Measurements from ENCODE around the gene HSD17B1.
"Not testable (repeated sequence)": the region's sequence is repeated elsewhere in the genome, so short reads cannot be mapped to it uniquely, and the experiment has no call there.

HSD17B1 gene

DNA sequence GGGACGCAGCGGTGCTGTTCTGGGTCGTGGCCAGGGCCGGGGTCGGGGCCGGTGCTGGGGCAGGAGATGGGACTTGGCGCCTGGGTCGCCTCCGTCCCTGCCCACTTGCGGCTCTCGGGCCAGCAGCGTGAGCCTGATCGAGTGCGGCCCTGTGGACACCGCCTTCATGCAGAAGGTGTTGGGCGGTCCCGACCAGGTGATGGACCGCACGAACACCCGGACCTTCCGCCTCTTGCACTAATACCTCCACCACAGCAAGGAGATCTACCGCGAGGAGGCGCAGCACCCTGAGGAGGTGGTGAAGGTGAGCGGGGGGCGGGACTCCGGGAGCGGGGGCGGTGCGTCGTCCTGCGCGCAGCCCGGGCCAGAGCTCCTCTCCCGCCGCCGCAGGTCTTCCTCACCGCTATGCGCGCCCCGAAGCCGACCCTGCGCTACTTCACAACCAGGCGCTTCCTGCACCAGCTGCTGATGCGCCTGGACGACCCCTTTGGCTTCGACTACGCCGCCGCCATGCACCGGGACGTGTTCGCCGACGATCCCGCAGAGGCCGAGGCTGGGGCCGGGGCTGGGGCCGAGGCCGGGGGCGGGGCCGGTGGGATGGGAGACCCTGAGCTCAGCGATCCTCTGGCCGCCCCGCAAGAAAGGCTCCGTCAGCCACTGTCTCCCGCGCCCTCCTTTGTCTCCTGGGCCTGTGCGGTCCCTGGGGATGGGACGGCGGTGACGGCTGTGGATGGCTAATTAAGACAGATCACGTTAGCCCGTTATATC, 4.5 kb upstream of the HSD17B1 start:
- Histone ChIP-seq H3K4me3 (ENCODE audit: extremely low read depth, insufficient read depth, low read length, poor library complexity, severe bottlenecking) (peak overlapping the region; percentile 35), H3K9me3 (ENCODE audit: control insufficient read depth, low read length) (no peaks in the 10 kb centered on the region), H3K36me3 (ENCODE audit: control insufficient read depth, insufficient read depth, low read length) (peaks cover 19% of the 10 kb centered on the region), H3K4me1 (ENCODE audit: control insufficient read depth, insufficient read depth, low read length, poor library complexity, severe bottlenecking) (peaks cover 4% of the 10 kb centered on the region), H3K27ac (ENCODE audit: low read depth, low read length, severe bottlenecking) (no peak overlapping the region)
- whole genome bisulfite sequencing, 2 experiments (ENCODE audit: insufficient coverage in 2 of 2), result 15 to 17% methylated on average over 56 to 62 of the region's 74 CpGs

DNA sequence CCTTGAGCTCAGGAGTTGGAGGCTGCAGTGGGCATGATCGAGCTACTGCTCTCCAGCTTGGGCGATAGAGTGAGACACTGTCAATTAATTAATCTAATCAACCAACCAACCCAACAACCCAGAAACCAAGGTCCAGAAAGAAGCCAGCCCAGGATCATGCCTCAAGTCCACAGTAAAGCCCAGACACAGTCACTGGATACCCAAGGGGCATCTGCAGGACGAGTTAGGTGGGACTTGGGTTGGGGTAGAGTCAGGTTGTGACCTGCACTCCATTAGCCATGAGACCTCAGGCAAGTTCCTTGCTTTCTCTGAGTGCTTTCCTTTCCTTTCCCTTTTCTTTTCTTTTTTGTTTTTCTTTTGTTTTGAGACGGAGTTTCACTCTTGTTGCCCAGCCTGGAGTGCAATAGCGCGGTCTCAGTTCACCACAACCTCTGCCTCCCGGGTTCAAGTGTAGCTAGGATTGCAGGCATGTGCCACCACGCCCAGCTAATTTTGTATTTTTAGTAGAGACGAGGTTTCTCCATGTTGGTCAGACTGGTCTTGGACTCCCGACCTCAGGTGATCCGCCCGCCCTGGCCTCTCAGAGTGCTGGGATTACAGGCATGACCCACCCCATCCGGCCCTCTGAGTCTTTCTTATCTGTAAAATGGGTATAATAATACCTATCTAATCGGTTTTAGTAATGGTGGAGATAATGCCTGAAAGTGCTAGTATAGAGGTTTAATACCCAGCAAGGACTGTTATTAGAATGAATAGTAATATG, 3.5 kb upstream of the HSD17B1 start:
- Histone ChIP-seq H3K27ac (ENCODE audit: low read depth, low read length, severe bottlenecking) (no peak overlapping the region), H3K4me3 (ENCODE audit: extremely low read depth, insufficient read depth, low read length, poor library complexity, severe bottlenecking) (no peak overlapping the region), H3K9me3 (ENCODE audit: control insufficient read depth, low read length) (no peaks in the 10 kb centered on the region), H3K4me1 (ENCODE audit: control insufficient read depth, insufficient read depth, low read length, poor library complexity, severe bottlenecking) (peaks cover 4% of the 10 kb centered on the region), H3K36me3 (ENCODE audit: control insufficient read depth, insufficient read depth, low read length) (peaks cover 14% of the 10 kb centered on the region)
- WGBS, 2 experiments (ENCODE audit: insufficient coverage in 2 of 2), result 85 to 94% methylated on average over 7 to 8 of the region's 14 CpGs

DNA sequence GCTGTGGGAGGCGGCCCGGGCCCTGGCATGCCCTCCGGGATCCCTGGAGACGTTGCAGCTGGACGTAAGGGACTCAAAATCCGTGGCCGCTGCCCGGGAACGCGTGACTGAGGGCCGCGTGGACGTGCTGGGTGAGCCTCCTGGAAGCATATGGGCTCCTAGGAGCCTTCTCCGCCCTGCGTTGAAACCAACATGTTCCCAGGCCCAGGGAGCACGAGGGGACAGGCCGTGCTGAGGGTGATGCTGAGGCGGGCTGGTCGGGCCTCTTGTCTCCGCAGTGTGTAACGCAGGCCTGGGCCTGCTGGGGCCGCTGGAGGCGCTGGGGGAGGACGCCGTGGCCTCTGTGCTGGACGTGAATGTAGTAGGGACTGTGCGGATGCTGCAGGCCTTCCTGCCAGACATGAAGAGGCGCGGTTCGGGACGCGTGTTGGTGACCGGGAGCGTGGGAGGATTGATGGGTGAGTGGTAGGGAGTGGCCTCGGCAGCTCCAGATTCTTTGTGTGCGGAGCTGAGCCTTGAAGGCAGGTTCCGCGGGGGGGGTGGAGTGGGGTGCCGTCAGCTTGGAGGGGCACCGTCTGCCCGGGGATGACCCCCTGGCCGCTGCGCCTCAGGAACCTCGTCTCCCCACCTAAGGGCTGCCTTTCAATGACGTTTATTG, 567 bp downstream of the HSD17B1 start:
- WGBS, 2 experiments (ENCODE audit: insufficient coverage in 2 of 2), result 92 to 95% methylated on average over 26 to 44 of the region's 45 CpGs
- Histone ChIP-seq H3K4me3 (ENCODE audit: extremely low read depth, insufficient read depth, low read length, poor library complexity, severe bottlenecking) (peak overlapping the region; percentile 84), H3K9me3 (ENCODE audit: control insufficient read depth, low read length) (no peaks in the 10 kb centered on the region), H3K4me1 (ENCODE audit: control insufficient read depth, insufficient read depth, low read length, poor library complexity, severe bottlenecking) (peaks cover 4% of the 10 kb centered on the region), H3K36me3 (ENCODE audit: control insufficient read depth, insufficient read depth, low read length) (peaks cover 6% of the 10 kb centered on the region), H3K27ac (ENCODE audit: low read depth, low read length, severe bottlenecking) (no peak overlapping the region)

DNA sequence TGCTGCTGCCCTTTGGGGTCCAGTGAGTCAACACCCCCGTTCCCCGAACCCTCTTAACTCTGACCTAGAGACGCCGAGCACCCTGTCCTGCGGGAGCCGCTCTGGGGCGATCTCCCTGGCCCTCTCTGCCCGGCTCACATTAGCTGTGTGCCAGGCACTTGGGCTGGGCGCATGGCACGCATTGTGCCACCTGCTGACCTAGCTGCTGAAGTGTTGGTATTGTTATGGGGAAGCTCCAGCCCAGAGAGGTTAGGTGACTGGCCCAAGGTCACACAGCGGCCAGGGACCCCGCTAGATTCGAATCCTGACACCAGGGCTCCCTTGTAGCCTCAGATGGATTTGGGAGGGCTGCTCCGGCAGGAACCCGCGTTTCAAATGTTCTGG, 1.1 kb downstream of the HSD17B1 start:
- 76 to 87% methylated on average over 11 to 15 of the region's 16 CpGs for WGBS, 2 experiments (ENCODE audit: insufficient coverage in 2 of 2)
- Histone ChIP-seq H3K4me3 (ENCODE audit: extremely low read depth, insufficient read depth, low read length, poor library complexity, severe bottlenecking) (peak overlapping the region; percentile 84), H3K27ac (ENCODE audit: low read depth, low read length, severe bottlenecking) (peak overlapping the region; percentile 75), H3K4me1 (ENCODE audit: control insufficient read depth, insufficient read depth, low read length, poor library complexity, severe bottlenecking) (peaks cover 1% of the 10 kb centered on the region), H3K36me3 (ENCODE audit: control insufficient read depth, insufficient read depth, low read length) (peaks cover 6% of the 10 kb centered on the region), H3K9me3 (ENCODE audit: control insufficient read depth, low read length) (no peaks in the 10 kb centered on the region)

DNA sequence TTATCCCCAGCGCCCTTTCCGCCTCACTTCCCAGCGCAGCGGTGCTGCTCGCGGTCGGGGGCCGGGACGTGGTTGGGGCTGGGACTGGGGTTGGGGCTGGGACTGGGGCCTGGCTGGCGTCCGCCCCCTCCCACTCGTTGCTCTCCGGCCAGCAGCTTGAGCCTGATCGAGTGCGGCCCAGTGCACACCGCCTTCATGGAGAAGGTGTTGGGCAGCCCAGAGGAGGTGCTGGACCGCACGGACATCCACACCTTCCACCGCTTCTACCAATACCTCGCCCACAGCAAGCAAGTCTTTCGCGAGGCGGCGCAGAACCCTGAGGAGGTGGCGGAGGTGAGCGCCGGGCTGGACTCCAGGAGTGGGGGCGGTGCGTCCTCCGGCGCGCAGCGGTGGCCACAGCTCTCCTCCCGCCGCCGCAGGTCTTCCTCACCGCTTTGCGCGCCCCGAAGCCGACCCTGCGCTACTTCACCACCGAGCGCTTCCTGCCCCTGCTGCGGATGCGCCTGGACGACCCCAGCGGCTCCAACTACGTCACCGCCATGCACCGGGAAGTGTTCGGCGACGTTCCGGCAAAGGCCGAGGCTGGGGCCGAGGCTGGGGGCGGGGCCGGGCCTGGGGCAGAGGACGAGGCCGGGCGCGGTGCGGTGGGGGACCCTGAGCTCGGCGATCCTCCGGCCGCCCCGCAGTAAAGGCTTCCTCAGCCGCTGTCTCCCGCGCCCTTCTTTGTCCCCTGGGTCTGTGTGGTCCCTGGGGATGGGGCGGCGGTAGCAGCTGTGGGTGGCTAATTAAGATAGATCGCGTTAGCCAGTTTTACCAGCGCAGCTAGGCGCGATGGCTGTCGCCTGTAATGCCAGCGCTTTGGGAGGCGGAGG, 1.8 kb downstream of the HSD17B1 start:
- peaks cover 6% of the 10 kb centered on the region for H3K36me3 ChIP-seq (ENCODE audit: control insufficient read depth, insufficient read depth, low read length)
- 1 to 2% methylated on average over 56 to 77 of the region's 82 CpGs for WGBS, 2 experiments (ENCODE audit: insufficient coverage in 2 of 2)
- H3K9me3 ChIP-seq (ENCODE audit: control insufficient read depth, low read length), result no peaks in the 10 kb centered on the region
- H3K4me1 ChIP-seq (ENCODE audit: control insufficient read depth, insufficient read depth, low read length, poor library complexity, severe bottlenecking), result no peaks in the 10 kb centered on the region
- peak overlapping the region; percentile 84 for H3K4me3 ChIP-seq (ENCODE audit: extremely low read depth, insufficient read depth, low read length, poor library complexity, severe bottlenecking)
- peak overlapping the region; percentile 75 for H3K27ac ChIP-seq (ENCODE audit: low read depth, low read length, severe bottlenecking)

DNA sequence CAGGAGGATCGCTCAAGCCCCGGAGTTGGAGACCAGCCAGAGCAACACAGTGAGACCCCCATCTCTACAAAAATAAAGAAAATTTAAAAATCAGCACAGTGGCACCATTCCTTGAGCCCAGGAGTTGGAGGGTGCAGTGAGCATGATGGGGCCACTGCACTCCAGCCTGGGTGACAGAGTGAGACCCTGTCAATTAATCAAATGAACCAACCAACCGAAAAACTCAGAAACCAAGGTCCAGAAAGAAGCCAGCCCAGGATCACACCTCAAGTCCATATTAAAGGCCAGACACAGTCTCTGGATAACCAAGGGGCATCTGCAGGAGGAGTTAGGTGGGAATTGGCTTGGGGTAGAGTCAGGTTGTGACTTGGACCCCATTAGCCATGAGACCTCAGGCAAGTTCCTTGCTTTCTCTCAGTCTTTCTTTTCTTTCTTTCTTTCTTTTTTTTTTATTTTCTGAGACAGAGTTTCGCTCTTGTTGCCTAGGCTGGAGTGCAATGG, 2.4 kb downstream of the HSD17B1 start:
- Histone ChIP-seq H3K4me3 (ENCODE audit: extremely low read depth, insufficient read depth, low read length, poor library complexity, severe bottlenecking) (peak overlapping the region; percentile 84), H3K36me3 (ENCODE audit: control insufficient read depth, insufficient read depth, low read length) (peaks cover 6% of the 10 kb centered on the region)
- 10 to 33% methylated on average over 2 to 3 of the region's 4 CpGs for WGBS, 2 experiments (ENCODE audit: insufficient coverage in 2 of 2)

DNA sequence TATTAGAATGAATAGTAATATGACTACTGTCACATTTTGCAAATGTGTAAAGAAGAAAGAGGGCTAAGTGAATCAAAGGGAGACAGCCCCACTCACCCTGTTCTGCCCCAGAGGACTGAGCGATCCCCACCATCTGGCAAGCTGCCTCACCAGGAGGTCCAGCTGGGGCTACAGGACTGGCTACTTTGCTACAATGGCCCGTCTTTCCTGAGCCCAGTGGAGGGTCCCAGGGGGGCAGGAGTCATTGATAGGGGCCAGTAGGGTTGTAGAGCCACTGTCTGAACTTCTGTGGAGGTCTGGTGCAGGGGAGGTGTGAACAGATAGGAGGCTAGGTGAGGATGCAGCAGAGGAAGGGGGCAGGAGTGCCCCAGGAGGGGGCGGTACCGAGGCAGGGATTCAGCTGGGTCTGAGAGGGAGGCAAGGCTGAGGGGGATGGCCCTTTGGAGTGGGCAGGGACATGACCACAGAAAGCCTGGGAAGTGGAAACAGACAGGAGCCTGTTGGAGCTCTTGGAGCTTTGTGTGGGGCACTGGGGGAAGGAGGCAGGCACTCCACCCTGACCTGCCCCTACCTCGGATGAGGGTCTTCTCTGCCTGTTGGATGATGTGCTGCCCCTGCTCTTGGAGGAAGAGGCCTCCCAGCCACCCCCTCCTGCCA, 3.4 kb downstream of the HSD17B1 start:
- not testable (repeated sequence) for H3K9me3 ChIP-seq (ENCODE audit: control insufficient read depth, low read length); H3K4me3 ChIP-seq (ENCODE audit: extremely low read depth, insufficient read depth, low read length, poor library complexity, severe bottlenecking); H3K36me3 ChIP-seq (ENCODE audit: control insufficient read depth, insufficient read depth, low read length); H3K4me1 ChIP-seq (ENCODE audit: control insufficient read depth, insufficient read depth, low read length, poor library complexity, severe bottlenecking); H3K27ac ChIP-seq (ENCODE audit: low read depth, low read length, severe bottlenecking)
- WGBS, 2 experiments (ENCODE audit: insufficient coverage in 2 of 2), result 40 to 51% methylated on average over 3 of the region's 5 CpGs

More for the DNA sequence above, 2.4 kb downstream of the HSD17B1 start:
- Histone ChIP-seq H3K4me1 (ENCODE audit: control insufficient read depth, insufficient read depth, low read length, poor library complexity, severe bottlenecking) (no peaks in the 10 kb centered on the region), H3K27ac (ENCODE audit: low read depth, low read length, severe bottlenecking) (peak overlapping the region; percentile 75), H3K9me3 (ENCODE audit: control insufficient read depth, low read length) (no peaks in the 10 kb centered on the region)

DNA sequence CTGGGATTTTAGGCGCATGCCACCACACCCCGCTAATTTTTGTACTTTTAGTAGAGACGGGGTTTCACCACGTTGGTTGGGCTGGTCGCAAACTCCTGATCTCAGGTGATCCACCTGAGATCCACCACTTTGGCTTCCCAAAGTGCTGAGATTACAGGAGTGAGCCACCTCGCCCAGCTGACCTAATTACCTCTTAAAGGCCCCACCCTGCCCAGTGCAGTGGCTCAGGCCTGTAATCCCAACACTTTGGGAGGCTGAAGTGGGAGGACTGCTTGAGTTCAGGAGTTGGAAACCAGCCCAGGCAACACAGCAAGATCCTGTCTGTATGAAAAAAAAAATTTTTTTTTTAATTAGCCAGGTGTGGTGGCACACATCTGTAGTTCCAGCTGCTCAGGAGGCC, 6.4 kb downstream of the HSD17B1 start:
- H3K4me3 ChIP-seq (ENCODE audit: extremely low read depth, insufficient read depth, low read length, poor library complexity, severe bottlenecking), result no peak overlapping the region
- H3K4me1 ChIP-seq (ENCODE audit: control insufficient read depth, insufficient read depth, low read length, poor library complexity, severe bottlenecking), result peaks cover 8% of the 10 kb centered on the region
- peaks cover 8% of the 10 kb centered on the region for H3K36me3 ChIP-seq (ENCODE audit: control insufficient read depth, insufficient read depth, low read length)
- H3K9me3 ChIP-seq (ENCODE audit: control insufficient read depth, low read length), result no peaks in the 10 kb centered on the region
- 88 to 98% methylated on average over 5 to 6 of the region's 6 CpGs for WGBS, 2 experiments (ENCODE audit: insufficient coverage in 2 of 2)
- no peak overlapping the region for H3K27ac ChIP-seq (ENCODE audit: low read depth, low read length, severe bottlenecking)

DNA sequence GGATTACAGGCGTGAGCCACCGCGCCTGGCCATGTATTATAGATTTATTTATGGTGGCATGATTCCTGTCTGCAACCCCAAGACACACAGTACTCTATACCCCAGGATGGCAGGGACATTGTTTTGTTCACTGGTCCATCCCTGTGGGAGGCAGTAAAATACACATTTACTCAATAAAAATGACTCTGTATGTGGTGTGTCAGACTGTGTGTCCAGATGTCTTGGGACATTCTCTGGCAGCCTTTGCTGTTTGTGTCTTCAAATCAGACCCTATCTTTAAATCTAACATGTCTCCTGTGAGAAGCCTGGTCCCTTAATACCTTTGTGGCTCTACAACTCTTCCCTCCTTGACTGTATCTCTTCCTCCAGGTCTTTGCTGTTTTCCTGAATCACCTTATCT, 7.5 kb downstream of the HSD17B1 start:
- Histone ChIP-seq H3K36me3 (ENCODE audit: control insufficient read depth, insufficient read depth, low read length) (peaks cover 20% of the 10 kb centered on the region), H3K9me3 (ENCODE audit: control insufficient read depth, low read length) (no peaks in the 10 kb centered on the region), H3K4me1 (ENCODE audit: control insufficient read depth, insufficient read depth, low read length, poor library complexity, severe bottlenecking) (peaks cover 8% of the 10 kb centered on the region), H3K27ac (ENCODE audit: low read depth, low read length, severe bottlenecking) (no peak overlapping the region), H3K4me3 (ENCODE audit: extremely low read depth, insufficient read depth, low read length, poor library complexity, severe bottlenecking) (no peak overlapping the region)
- no CpG with 5 or more reads among the region's 3 CpGs for WGBS, 2 experiments (ENCODE audit: insufficient coverage in 2 of 2)

Measured in mesodermal cell (in vitro differentiated cells).